PC-3 (cell line): ENCODE results near the gene UBXN6. TPM values are rescaled to one million over a fixed set of nuclear protein-coding genes. Genes with fewer than 3 reads are reported as not detected.

Source experiments
- ATAC-seq: fragments of 200-7000 bp; cut with Tn5 transposase; 2 replicates; pipeline ENCODE4 v1.9.1; 2020; ENCODE audit warnings: mild to moderate bottlenecking, moderate library complexity
- BruUV-seq: library from RNA; stranded (reverse); fragments of 400-500 nt; replicated peaks from 2 replicates; lab custom pipeline; 2021; lab: Mats Ljungman, UMichigan
- CTCF ChIA-PET: fragments of 300-600 bp; sonication (Branson Sonifier 250); formaldehyde crosslinking; loops from one replicate; lab custom pipeline; 2022; ENCODE audit warnings: antibody characterized with exemption; lab: Charles Lee
- POLR2A ChIA-PET: fragments of 300-600 bp; sonication (Branson Sonifier 250); formaldehyde crosslinking; loops from one replicate; lab custom pipeline; 2022; ENCODE audit warnings: antibody characterized with exemption; ENCODE audit not compliant: unreplicated experiment; lab: Charles Lee
- DNase-seq: peaks from one replicate; pipeline ENCODE4 v3.0.0-alpha.2; 2015
- H2AFZ ChIP-seq: fragments of 300-600 bp; sonication (generic); 2 replicates; pipeline ENCODE4 v1.6.0; 2016; ENCODE audit warnings: antibody characterized with exemption, low read length
- H3F3A ChIP-seq: fragments of 300-600 bp; sonication (generic); one replicate; pipeline ENCODE4 v1.6.0; 2017; ENCODE audit warnings: antibody characterized with exemption, low read length, control low read depth, mild to moderate bottlenecking; ENCODE audit not compliant: unreplicated experiment
- H3K27ac ChIP-seq: fragments of 300-600 bp; sonication (generic); 2 replicates; pipeline ENCODE4 v1.5.1; 2016; ENCODE audit warnings: mild to moderate bottlenecking, low read length
- H3K27me3 ChIP-seq: fragments of 300-600 bp; sonication (generic); 2 replicates; pipeline ENCODE4 v1.6.1; 2016; ENCODE audit warnings: low read length, mixed read lengths
- H3K36me3 ChIP-seq: fragments of 300-600 bp; sonication (generic); 2 replicates; pipeline ENCODE4 v1.6.1; 2016; ENCODE audit warnings: low read depth, mixed run types, low read length, mixed read lengths
- H3K4me1 ChIP-seq: fragments of 300-600 bp; sonication (generic); 2 replicates; pipeline ENCODE4 v1.5.1; 2016; ENCODE audit warnings: low read length; ENCODE audit not compliant: insufficient read depth
- H3K4me2 ChIP-seq: fragments of 300-600 bp; sonication (generic); 2 replicates; pipeline ENCODE4 v1.6.0; 2016; ENCODE audit warnings: low read length
- H3K4me3 ChIP-seq: fragments of 300-600 bp; sonication (generic); 2 replicates; pipeline ENCODE4 v1.5.1; 2016; ENCODE audit warnings: mild to moderate bottlenecking, low read length, mixed read lengths
- H3K79me2 ChIP-seq: fragments of 300-600 bp; sonication (generic); 2 replicates; pipeline ENCODE4 v1.6.1; 2017; ENCODE audit warnings: low read length, mixed read lengths
- H3K9ac ChIP-seq: fragments of 300-600 bp; sonication (generic); 2 replicates; pipeline ENCODE4 v1.6.0; 2016; ENCODE audit warnings: mild to moderate bottlenecking, low read length
- H3K9me2 ChIP-seq: fragments of 300-600 bp; sonication (generic); replicated peaks from 2 replicates; pipeline ENCODE4 v1.6.1; 2016; ENCODE audit warnings: mixed run types, low read length, mixed read lengths
- H3K9me3 ChIP-seq: fragments of 300-600 bp; sonication (generic); 2 replicates; pipeline ENCODE4 v1.6.1; 2016; ENCODE audit warnings: low read length, mixed read lengths
- H4K20me1 ChIP-seq: fragments of 300-600 bp; sonication (generic); 2 replicates; pipeline ENCODE4 v1.6.1; 2016; ENCODE audit warnings: low read length, mixed read lengths
- CTCF ChIP-seq: fragments of 300-600 bp; sonication (generic); conservative IDR thresholded peaks from 2 replicates; pipeline ENCODE4 v1.5.1; 2017; ENCODE audit warnings: antibody characterized with exemption, low read depth, mild to moderate bottlenecking, low read length
- EZH2 ChIP-seq: fragments of 300-600 bp; sonication (generic); IDR thresholded peaks from one replicate; pipeline ENCODE4 v1.6.1; 2017; ENCODE audit warnings: antibody characterized with exemption, mild to moderate bottlenecking, low read length; ENCODE audit not compliant: unreplicated experiment
- EZH2phosphoT487 ChIP-seq: fragments of 300-600 bp; sonication (generic); IDR thresholded peaks from 2 replicates; pipeline ENCODE4 v1.6.1; 2018; ENCODE audit warnings: mild to moderate bottlenecking, antibody characterized with exemption, low read length, borderline replicate concordance
- intact Hi-C: fragments of 100-400 bp; cut with micrococcal nuclease; formaldehyde crosslinking; loops from 2 replicates; pipeline ENCODE4 v1.9.0; 2023
- total RNA-seq: library from RNA; depleted of rRNA; stranded (reverse); fragments of >200 nt; gene quantifications from 2 replicates; pipeline ENCODE4 v1.2.3, GENCODE V29; 2014

Gene UBXN6
- total RNA-seq, 1 experiment from 2014 or later: 64.0 TPM

GRCh38 chr19:4423416-4424126, 34.0 kb downstream of the UBXN6 start:
- Histone ChIP-seq H3K9me2 (no peaks in the 10 kb centered on the region), H3K4me2 (no peak overlapping the region), H3K36me3 (no peaks in the 10 kb centered on the region; the same call in 1 of the 2 replicates), H3K9ac (no peak overlapping the region), H3K4me3 (no peak overlapping the region), H3K9me3 (no peaks in the 10 kb centered on the region), H2AFZ (no peak overlapping the region), H4K20me1 (no peaks in the 10 kb centered on the region), H3K4me1 (no peaks in the 10 kb centered on the region), H3K27me3 (no peaks in the 10 kb centered on the region), H3K27ac (no peak overlapping the region), H3F3A (no peaks in the 10 kb centered on the region), H3K79me2 (no peaks in the 10 kb centered on the region)
- DNase-seq: no peak
- intact Hi-C loops: no loop called here
- BruUV-seq: no TSS peak
- no peak for ATAC-seq
- ChIA-PET CTCF (no interaction called here), POLR2A (no interaction called here)
- TF ChIP-seq CTCF: no peak
- no peak for TF ChIP-seq EZH2
- TF ChIP-seq EZH2phosphoT487: no peak

GRCh38 chr19:4416268-4416667, 41.3 kb downstream of the UBXN6 start:
- BruUV-seq: no TSS peak
- TF ChIP-seq EZH2phosphoT487: no peak
- TF ChIP-seq CTCF: no peak
- no peak for TF ChIP-seq EZH2
- Histone ChIP-seq H3K4me1 (peaks cover 5% of the 10 kb centered on the region; the same call in 1 of the 2 replicates), H3K4me2 (no peak overlapping the region), H3F3A (no peaks in the 10 kb centered on the region), H2AFZ (no peak overlapping the region), H3K27ac (no peak overlapping the region), H3K9me3 (no peaks in the 10 kb centered on the region), H3K9me2 (no peaks in the 10 kb centered on the region), H3K27me3 (no peaks in the 10 kb centered on the region), H4K20me1 (0 out of 2 replicates have a peak, but pooled peaks cover 10% of the 10 kb centered on the region), H3K36me3 (peaks cover 12% of the 10 kb centered on the region; the same call in 1 of the 2 replicates), H3K79me2 (peaks cover 43% of the 10 kb centered on the region), H3K9ac (no peak overlapping the region), H3K4me3 (no peak overlapping the region)
- intact Hi-C loops: no loop called here
- DNase-seq (no peak), ATAC-seq (no peak)
- ChIA-PET POLR2A (no interaction called here), CTCF (no interaction called here)

- Histone ChIP-seq H3K9me2 (no peaks in the 10 kb centered on the region), H3F3A (no peaks in the 10 kb centered on the region), H3K4me3 (no peak overlapping the region), H3K4me2 (no peak overlapping the region), H2AFZ (no peak overlapping the region), H3K27me3 (no peaks in the 10 kb centered on the region), H3K79me2 (peaks cover 43% of the 10 kb centered on the region), H3K4me1 (peaks cover 5% of the 10 kb centered on the region; the same call in 1 of the 2 replicates), H3K9me3 (no peaks in the 10 kb centered on the region), H4K20me1 (0 out of 2 replicates have a peak, but pooled peaks cover 10% of the 10 kb centered on the region), H3K27ac (no peak overlapping the region), H3K36me3 (peaks cover 12% of the 10 kb centered on the region; the same call in 1 of the 2 replicates), H3K9ac (no peak overlapping the region)
- intact Hi-C loops: no loop called here
- CTCF ChIA-PET: no interaction called here
- no TSS peak for BruUV-seq
- DNase-seq (no peak), ATAC-seq (no peak)
- TF ChIP-seq EZH2: no peak
- TF ChIP-seq EZH2phosphoT487: no peak
- TF ChIP-seq CTCF: no peak
- POLR2A ChIA-PET: no interaction called here
These were observed 42.2 kb downstream of the UBXN6 start for GRCh38 chr19:4415352-4415751.
